HEK293T (cell line): ENCODE results near the gene ATG14.
"Not testable (repeated sequence)": the region's sequence is repeated elsewhere in the genome, so short reads cannot be mapped to it uniquely, and the experiment has no call there.

ENCODE experiments used
- BHLHE40 ChIP-seq: fragments of 450-650 bp; IDR thresholded peaks from 2 replicates; pipeline ENCODE4 v1.6.1; 2016; ENCODE audit warnings: mild to moderate bottlenecking, moderate library complexity, borderline replicate concordance
- ELF4 ChIP-seq: fragments of 450-650 bp; IDR thresholded peaks from 2 replicates; pipeline ENCODE4 v1.6.1; 2017; ENCODE audit warnings: antibody characterized with exemption
- L3MBTL2 ChIP-seq: fragments of 450-650 bp; conservative IDR thresholded peaks from 2 replicates; pipeline ENCODE4 v1.6.1; 2016; ENCODE audit warnings: mild to moderate bottlenecking
- SP1 ChIP-seq: fragments of 450-650 bp; IDR thresholded peaks from 2 replicates; pipeline ENCODE4 v1.6.1; 2017

GRCh38 chr14:55422338-55422737 lies 10.7 kb upstream of the ATG14 start:
- not testable (repeated sequence) for TF ChIP-seq BHLHE40, ELF4, SP1, L3MBTL2
